GOT3 (cell line): Measurements from ENCODE around the gene ABCC6.

Experiments
- DNase-seq: peaks from one replicate; lab custom pipeline; 2025; ENCODE audit warnings: mixed read lengths; lab: John Stamatoyannopoulos, UW

ABCC6 gene

GRCh38 chr16:16141784-16142396, 81.4 kb downstream of the ABCC6 start:
- no peak for DNase-seq

GRCh38 chr16:16141141-16141540, 82.2 kb downstream of the ABCC6 start:
- DNase-seq = no peak

- DNase-seq = no peak
These were observed 82.8 kb downstream of the ABCC6 start for GRCh38 chr16:16140537-16140936.

- no peak for DNase-seq
These were observed 83.5 kb downstream of the ABCC6 start for GRCh38 chr16:16139806-16140205.

GRCh38 chr16:16139061-16139460, 84.2 kb downstream of the ABCC6 start:
- no peak for DNase-seq

GRCh38 chr16:16138034-16138635, 85.2 kb downstream of the ABCC6 start:
- no peak for DNase-seq

- DNase-seq = no peak
These were observed 86.2 kb downstream of the ABCC6 start for GRCh38 chr16:16137110-16137509.

- no peak for DNase-seq
These were observed 86.7 kb downstream of the ABCC6 start for GRCh38 chr16:16136588-16136987.

- no peak for DNase-seq
These were observed 89.2 kb downstream of the ABCC6 start for GRCh38 chr16:16133943-16134604.

GRCh38 chr16:16131659-16132058, 91.6 kb downstream of the ABCC6 start:
- DNase-seq = no peak

GRCh38 chr16:16131204-16131603, 92.1 kb downstream of the ABCC6 start:
- no peak for DNase-seq

GRCh38 chr16:16127469-16128116, 95.7 kb downstream of the ABCC6 start:
- no peak for DNase-seq

- DNase-seq = no peak
These were observed 96.4 kb downstream of the ABCC6 start for GRCh38 chr16:16126896-16127295.

GRCh38 chr16:16124974-16125373, 98.3 kb downstream of the ABCC6 start:
- no peak for DNase-seq

- no peak for DNase-seq
These were observed 98.9 kb downstream of the ABCC6 start for GRCh38 chr16:16124438-16124837.

GRCh38 chr16:16122264-16122663, 101.0 kb downstream of the ABCC6 start:
- DNase-seq = no peak

- no peak for DNase-seq
These were observed 102.0 kb downstream of the ABCC6 start for GRCh38 chr16:16121185-16121727.

- no peak for DNase-seq
These were observed 102.7 kb downstream of the ABCC6 start for GRCh38 chr16:16120382-16121184.

GRCh38 chr16:16120044-16120381, 103.3 kb downstream of the ABCC6 start:
- no peak for DNase-seq

GRCh38 chr16:16118337-16118736, 105.0 kb downstream of the ABCC6 start:
- no peak for DNase-seq

GRCh38 chr16:16116841-16117240, 106.5 kb downstream of the ABCC6 start:
- no peak for DNase-seq

- DNase-seq = no peak
These were observed 110.2 kb downstream of the ABCC6 start for GRCh38 chr16:16113076-16113475.
